ENCODE results near the gene SPATA18.

DNA sequence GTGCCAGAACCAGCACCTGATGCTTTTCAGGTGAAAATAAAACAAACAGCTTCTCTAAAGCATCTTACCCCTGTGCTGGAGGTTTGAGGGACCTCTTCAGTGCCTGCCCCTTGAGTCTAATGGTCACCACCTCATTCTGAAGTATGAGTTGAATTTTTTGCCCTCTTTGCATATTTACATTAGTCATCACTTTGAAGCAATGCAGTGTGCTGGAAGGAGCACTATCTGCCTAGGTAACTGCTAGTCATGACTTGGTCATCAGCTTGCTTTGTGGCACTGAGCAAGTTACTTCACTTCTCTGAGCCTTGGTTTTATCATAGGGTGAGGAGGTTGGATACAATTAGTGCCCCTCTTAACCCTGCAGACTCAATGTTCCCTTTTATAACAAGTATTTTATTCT is 44.9 kb downstream of the SPATA18 start:
- TF ChIP-seq, protein P1, sequence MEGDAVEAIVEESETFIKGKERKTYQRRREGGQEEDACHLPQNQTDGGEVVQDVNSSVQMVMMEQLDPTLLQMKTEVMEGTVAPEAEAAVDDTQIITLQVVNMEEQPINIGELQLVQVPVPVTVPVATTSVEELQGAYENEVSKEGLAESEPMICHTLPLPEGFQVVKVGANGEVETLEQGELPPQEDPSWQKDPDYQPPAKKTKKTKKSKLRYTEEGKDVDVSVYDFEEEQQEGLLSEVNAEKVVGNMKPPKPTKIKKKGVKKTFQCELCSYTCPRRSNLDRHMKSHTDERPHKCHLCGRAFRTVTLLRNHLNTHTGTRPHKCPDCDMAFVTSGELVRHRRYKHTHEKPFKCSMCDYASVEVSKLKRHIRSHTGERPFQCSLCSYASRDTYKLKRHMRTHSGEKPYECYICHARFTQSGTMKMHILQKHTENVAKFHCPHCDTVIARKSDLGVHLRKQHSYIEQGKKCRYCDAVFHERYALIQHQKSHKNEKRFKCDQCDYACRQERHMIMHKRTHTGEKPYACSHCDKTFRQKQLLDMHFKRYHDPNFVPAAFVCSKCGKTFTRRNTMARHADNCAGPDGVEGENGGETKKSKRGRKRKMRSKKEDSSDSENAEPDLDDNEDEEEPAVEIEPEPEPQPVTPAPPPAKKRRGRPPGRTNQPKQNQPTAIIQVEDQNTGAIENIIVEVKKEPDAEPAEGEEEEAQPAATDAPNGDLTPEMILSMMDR (IDR thresholded peaks at IDR 0.05 in 4 of 5, conservative IDR thresholded peaks at IDR 0.05 in 1 of 5) = no peak
- TF ChIP-seq POLR2A (IDR thresholded peaks at IDR 0.05) = no peak
